ENCODE measurements around the gene SLCO3A1. TPM values are rescaled to one million over a fixed set of nuclear protein-coding genes. Genes with fewer than 3 reads are reported as not detected.
A peak's percentile ranks its signal among the peaks of the same experiment; 100 is the strongest.

The SLCO3A1 gene
- total and polyA plus RNA-seq, 2 donors (not counting 1 experiment from before 2014, with no cell fraction given): 8.1 to 16.8 TPM

DNA sequence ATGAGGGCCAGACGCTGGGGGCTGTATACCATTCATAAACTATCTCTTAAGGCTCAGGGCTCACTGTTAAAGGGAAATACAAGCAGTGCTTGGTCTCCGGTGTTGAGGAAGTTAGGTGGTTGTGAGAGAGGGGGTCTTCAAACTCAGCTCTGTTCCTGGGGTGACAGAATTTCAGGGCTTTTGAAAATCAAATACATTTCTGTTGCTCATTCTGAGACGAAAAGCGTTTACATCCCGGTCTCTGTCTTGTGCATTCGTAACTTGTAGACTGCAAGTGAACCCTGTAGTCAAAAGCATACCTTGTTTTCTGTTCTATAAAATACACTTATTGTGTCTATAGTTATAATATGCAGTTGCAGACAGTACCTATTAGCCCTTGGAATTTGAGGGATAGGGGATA, 1.7 kb downstream of the SLCO3A1 start:
- Histone ChIP-seq H3K9ac (ENCODE audit: insufficient read depth, low read length) (no peak overlapping the region), H3K36me3 (ENCODE audit: control insufficient read depth, insufficient read depth, low read length) (no peaks in the 10 kb centered on the region), H2AFZ (ENCODE audit: low read length) (no peak overlapping the region), H3K79me2 (ENCODE audit: control insufficient read depth, insufficient read depth, low read length) (no peaks in the 10 kb centered on the region), H3K4me1 (ENCODE audit: control insufficient read depth, extremely low read depth, insufficient read depth, low read length) (peaks cover 7% of the 10 kb centered on the region), H3K27ac (ENCODE audit: insufficient read depth, low read length) (no peak overlapping the region), H3K4me2 (ENCODE audit: extremely low read depth, insufficient read depth, low read length) (peak overlapping the region; percentile 89), H3K9me3 (ENCODE audit: control insufficient read depth, insufficient read depth, low read depth, low read length) (no peaks in the 10 kb centered on the region), H3K4me3 (replicated peaks in 1 of 4; ENCODE audit: control extremely low read depth in 1 of 4, insufficient read depth in 1 of 4, low read depth in 3 of 4, low read length in 4 of 4) (peak overlapping the region in 2 of 4 experiments; percentile 46 to 81), H3K27me3 (ENCODE audit: control insufficient read depth, insufficient read depth, low read length) (no peaks in the 10 kb centered on the region), H4K20me1 (ENCODE audit: control insufficient read depth, extremely low read depth, insufficient read depth, low read length) (no peaks in the 10 kb centered on the region)
- DNase-seq (ENCODE audit: low read depth in 2 of 2): no peak
- no peak for TF ChIP-seq EZH2 (IDR thresholded peaks at IDR 0.05; ENCODE audit: low read length, missing control alignments)
- TF ChIP-seq, protein P1, sequence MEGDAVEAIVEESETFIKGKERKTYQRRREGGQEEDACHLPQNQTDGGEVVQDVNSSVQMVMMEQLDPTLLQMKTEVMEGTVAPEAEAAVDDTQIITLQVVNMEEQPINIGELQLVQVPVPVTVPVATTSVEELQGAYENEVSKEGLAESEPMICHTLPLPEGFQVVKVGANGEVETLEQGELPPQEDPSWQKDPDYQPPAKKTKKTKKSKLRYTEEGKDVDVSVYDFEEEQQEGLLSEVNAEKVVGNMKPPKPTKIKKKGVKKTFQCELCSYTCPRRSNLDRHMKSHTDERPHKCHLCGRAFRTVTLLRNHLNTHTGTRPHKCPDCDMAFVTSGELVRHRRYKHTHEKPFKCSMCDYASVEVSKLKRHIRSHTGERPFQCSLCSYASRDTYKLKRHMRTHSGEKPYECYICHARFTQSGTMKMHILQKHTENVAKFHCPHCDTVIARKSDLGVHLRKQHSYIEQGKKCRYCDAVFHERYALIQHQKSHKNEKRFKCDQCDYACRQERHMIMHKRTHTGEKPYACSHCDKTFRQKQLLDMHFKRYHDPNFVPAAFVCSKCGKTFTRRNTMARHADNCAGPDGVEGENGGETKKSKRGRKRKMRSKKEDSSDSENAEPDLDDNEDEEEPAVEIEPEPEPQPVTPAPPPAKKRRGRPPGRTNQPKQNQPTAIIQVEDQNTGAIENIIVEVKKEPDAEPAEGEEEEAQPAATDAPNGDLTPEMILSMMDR (conservative IDR thresholded peaks at IDR 0.05 in 1 of 2, IDR thresholded peaks at IDR 0.05 in 1 of 2; ENCODE audit: low read depth in 1 of 2, low read length in 2 of 2): no peak

DNA sequence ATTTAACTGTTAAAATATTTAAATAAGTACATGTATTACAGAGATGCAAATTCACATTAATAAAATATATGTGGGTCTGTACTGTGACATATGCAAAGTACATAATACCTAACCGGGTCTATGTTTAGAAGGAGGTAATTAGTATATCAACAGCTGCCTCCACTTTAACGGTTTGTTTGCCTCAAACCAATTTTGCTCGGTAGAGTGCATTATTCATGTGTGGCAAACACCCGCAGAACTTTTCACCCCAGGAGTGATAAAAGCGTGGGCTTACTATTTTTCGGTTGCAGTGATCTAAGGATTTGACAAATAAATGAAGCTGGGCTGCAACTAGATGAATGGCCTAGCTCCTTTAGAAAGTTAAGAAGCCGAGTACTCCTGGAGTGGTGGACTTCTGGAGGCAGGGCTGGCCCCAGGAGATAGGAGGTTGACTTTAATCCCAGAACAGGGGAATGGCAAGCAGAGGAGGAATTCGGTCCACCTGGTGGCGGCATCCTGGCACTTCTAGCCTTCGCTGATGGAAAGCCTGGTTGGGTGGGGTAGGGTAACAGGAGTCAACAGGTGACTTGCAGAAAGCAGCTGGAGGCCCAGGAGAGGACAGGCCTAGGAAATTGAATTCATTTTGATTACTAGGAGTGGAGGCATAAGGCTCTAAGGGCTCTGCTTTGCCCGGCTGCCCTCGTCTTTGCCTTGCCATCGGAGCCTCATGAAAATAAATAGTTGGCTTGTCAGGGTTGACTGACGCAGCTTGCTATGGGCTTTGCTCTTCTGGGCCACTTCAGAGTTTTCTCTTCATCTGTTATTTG, 2.4 kb downstream of the SLCO3A1 start:
- Histone ChIP-seq H2AFZ (ENCODE audit: low read length) (no peak overlapping the region), H3K27me3 (ENCODE audit: control insufficient read depth, insufficient read depth, low read length) (no peaks in the 10 kb centered on the region), H3K4me1 (ENCODE audit: control insufficient read depth, extremely low read depth, insufficient read depth, low read length) (peaks cover 7% of the 10 kb centered on the region), H3K9ac (ENCODE audit: insufficient read depth, low read length) (no peak overlapping the region), H3K9me3 (ENCODE audit: control insufficient read depth, insufficient read depth, low read depth, low read length) (no peaks in the 10 kb centered on the region), H4K20me1 (ENCODE audit: control insufficient read depth, extremely low read depth, insufficient read depth, low read length) (no peaks in the 10 kb centered on the region), H3K4me3 (replicated peaks in 1 of 4; ENCODE audit: control extremely low read depth in 1 of 4, insufficient read depth in 1 of 4, low read depth in 3 of 4, low read length in 4 of 4) (no peak overlapping the region), H3K79me2 (ENCODE audit: control insufficient read depth, insufficient read depth, low read length) (peaks cover 1% of the 10 kb centered on the region), H3K27ac (ENCODE audit: insufficient read depth, low read length) (no peak overlapping the region), H3K36me3 (ENCODE audit: control insufficient read depth, insufficient read depth, low read length) (no peaks in the 10 kb centered on the region), H3K4me2 (ENCODE audit: extremely low read depth, insufficient read depth, low read length) (peak overlapping the region; percentile 23)
- TF ChIP-seq EZH2 (IDR thresholded peaks at IDR 0.05; ENCODE audit: low read length, missing control alignments): no peak
- TF ChIP-seq, protein P1 (conservative IDR thresholded peaks at IDR 0.05 in 1 of 2, IDR thresholded peaks at IDR 0.05 in 1 of 2; ENCODE audit: low read depth in 1 of 2, low read length in 2 of 2): no peak
- DNase-seq (ENCODE audit: low read depth in 2 of 2): no peak

DNA sequence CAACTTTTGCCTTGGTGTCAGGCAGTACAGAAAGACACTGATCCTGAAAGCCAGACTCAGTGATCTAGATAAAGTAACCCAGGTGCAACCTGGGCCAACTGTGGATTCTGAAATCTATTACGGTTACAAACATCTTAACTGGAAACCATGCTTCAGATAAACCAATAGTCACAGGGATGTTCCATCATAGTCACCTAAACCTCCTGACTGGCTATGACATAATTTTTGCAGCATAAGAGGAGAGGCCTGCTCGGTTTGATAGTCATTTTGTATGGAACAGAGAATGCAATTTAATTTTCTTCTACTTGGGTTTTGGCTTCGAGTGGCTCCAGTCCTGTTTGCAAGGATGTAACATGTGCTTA, 3.7 kb downstream of the SLCO3A1 start:
- H3K36me3 ChIP-seq (ENCODE audit: control insufficient read depth, insufficient read depth, low read length): no peaks in the 10 kb centered on the region
- H3K27me3 ChIP-seq (ENCODE audit: control insufficient read depth, insufficient read depth, low read length): no peaks in the 10 kb centered on the region
- no peaks in the 10 kb centered on the region for H3K9me3 ChIP-seq (ENCODE audit: control insufficient read depth, insufficient read depth, low read depth, low read length)
- H3K4me2 ChIP-seq (ENCODE audit: extremely low read depth, insufficient read depth, low read length): no peak overlapping the region
- no peak overlapping the region for H3K4me3 ChIP-seq (replicated peaks in 1 of 4; ENCODE audit: control extremely low read depth in 1 of 4, insufficient read depth in 1 of 4, low read depth in 3 of 4, low read length in 4 of 4)
- H3K4me1 ChIP-seq (ENCODE audit: control insufficient read depth, extremely low read depth, insufficient read depth, low read length): peaks cover 2% of the 10 kb centered on the region
- no peak for DNase-seq (ENCODE audit: low read depth in 2 of 2)
- no peak overlapping the region for H2AFZ ChIP-seq (ENCODE audit: low read length)
- no peak overlapping the region for H3K27ac ChIP-seq (ENCODE audit: insufficient read depth, low read length)
- no peaks in the 10 kb centered on the region for H4K20me1 ChIP-seq (ENCODE audit: control insufficient read depth, extremely low read depth, insufficient read depth, low read length)
- peaks cover 1% of the 10 kb centered on the region for H3K79me2 ChIP-seq (ENCODE audit: control insufficient read depth, insufficient read depth, low read length)
- TF ChIP-seq, protein P1 (conservative IDR thresholded peaks at IDR 0.05 in 1 of 2, IDR thresholded peaks at IDR 0.05 in 1 of 2; ENCODE audit: low read depth in 1 of 2, low read length in 2 of 2): no peak
- TF ChIP-seq EZH2 (IDR thresholded peaks at IDR 0.05; ENCODE audit: low read length, missing control alignments): no peak
- no peak overlapping the region for H3K9ac ChIP-seq (ENCODE audit: insufficient read depth, low read length)
